Measurements from ENCODE around the gene RNF222.

- TF ChIP-seq, protein P1, sequence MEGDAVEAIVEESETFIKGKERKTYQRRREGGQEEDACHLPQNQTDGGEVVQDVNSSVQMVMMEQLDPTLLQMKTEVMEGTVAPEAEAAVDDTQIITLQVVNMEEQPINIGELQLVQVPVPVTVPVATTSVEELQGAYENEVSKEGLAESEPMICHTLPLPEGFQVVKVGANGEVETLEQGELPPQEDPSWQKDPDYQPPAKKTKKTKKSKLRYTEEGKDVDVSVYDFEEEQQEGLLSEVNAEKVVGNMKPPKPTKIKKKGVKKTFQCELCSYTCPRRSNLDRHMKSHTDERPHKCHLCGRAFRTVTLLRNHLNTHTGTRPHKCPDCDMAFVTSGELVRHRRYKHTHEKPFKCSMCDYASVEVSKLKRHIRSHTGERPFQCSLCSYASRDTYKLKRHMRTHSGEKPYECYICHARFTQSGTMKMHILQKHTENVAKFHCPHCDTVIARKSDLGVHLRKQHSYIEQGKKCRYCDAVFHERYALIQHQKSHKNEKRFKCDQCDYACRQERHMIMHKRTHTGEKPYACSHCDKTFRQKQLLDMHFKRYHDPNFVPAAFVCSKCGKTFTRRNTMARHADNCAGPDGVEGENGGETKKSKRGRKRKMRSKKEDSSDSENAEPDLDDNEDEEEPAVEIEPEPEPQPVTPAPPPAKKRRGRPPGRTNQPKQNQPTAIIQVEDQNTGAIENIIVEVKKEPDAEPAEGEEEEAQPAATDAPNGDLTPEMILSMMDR (IDR thresholded peaks at IDR 0.05; ENCODE audit: insufficient read depth, low read depth, low read length), result no peak
- TF ChIP-seq EZH2 (IDR thresholded peaks at IDR 0.05; ENCODE audit: insufficient read depth, low read length), result no peak
Observed at GRCh38 chr17:8438441-8438840, 40.8 kb upstream of the RNF222 start.
